Adrenal gland (tissue), 12 donors: ENCODE measurements around the gene ITGA1. TPM values are rescaled to one million over a fixed set of nuclear protein-coding genes. Genes with fewer than 3 reads are reported as not detected.

Experiments
- DNase-seq, 7 donors: peaks; one replicate each; pipeline ENCODE4 v3.0.0-alpha.2; 2019 to 2020
- H3K27ac ChIP-seq, 5 donors: fragments of 200-600 bp; sonication (generic) in 4 of 5; 1 replicate in 3 of 5; 2 replicates in 2 of 5; pipeline versions ENCODE4 v1.5.1 to v1.8.0; 2016 to 2020; ENCODE audit warnings: mild to moderate bottlenecking in 1 of 5
- H3K27me3 ChIP-seq: fragments of 200-600 bp; 2 replicates; pipeline ENCODE4 v1.8.0; 2021
- H3K36me3 ChIP-seq, 2 donors: fragments of 200-600 bp; replicated peaks in 1 of 2; 1 replicate in 1 of 2; 2 replicates in 1 of 2; pipeline versions ENCODE4 v1.5.1 to v1.8.0; 2018 to 2022
- H3K4me1 ChIP-seq, 2 donors: fragments of 200-600 bp; replicated peaks in 1 of 2; 1 replicate in 1 of 2; 2 replicates in 1 of 2; pipeline versions ENCODE4 v1.5.1 to v1.8.0; 2018 to 2021
- H3K4me3 ChIP-seq, 4 donors: fragments of 200-600 bp; sonication (generic) in 3 of 4; one replicate each; pipeline ENCODE4 v1.5.1; 2016 to 2018
- H3K9me3 ChIP-seq, 3 donors: fragments of 200-600 bp; sonication (generic) in 1 of 3; replicated peaks in 1 of 3; 1 replicate in 2 of 3; 2 replicates in 1 of 3; pipeline versions ENCODE4 v1.5.1 to v1.8.0; 2016 to 2021
- CTCF ChIP-seq, 6 experiments: fragments of 450-650 bp in 4 of 6; fragments of 200-600 bp in 2 of 6; sonication (generic) in 1 of 6; IDR thresholded peaks; 1 replicate in 5 of 6; 2 replicates in 1 of 6; pipeline versions ENCODE4 v1.5.1 to v1.8.0; 2016 to 2021; ENCODE audit warnings: antibody characterized with exemption in 6 of 6, mild to moderate bottlenecking in 2 of 6, moderate library complexity in 1 of 6
- POLR2A ChIP-seq, 2 donors: fragments of 450-650 bp; IDR thresholded peaks; one replicate each; pipeline ENCODE4 v1.6.1; 2017; ENCODE audit warnings: antibody characterized with exemption in 2 of 2, mild to moderate bottlenecking in 2 of 2, moderate library complexity in 1 of 2
- WGBS, 4 donors: extraction: QIAGEN DNeasy Blood & Tissue Kit in 2 of 4; methylation state at CpG; one replicate each; pipeline versions ENCODE4 v1.1.5 to v1.1.7; 2013 to 2017; 5-methylcytosine and 5-hydroxymethylcytosine counted together
- intact Hi-C, 2 donors: fragments of 100-400 bp; cut with DNase I; formaldehyde crosslinking; loops; one replicate each; pipeline versions ENCODE4 v1.14.1 to v1.15.0; 2022 to 2023
- polyA plus RNA-seq, 3 donors: library from polyadenylated mRNA; stranded (reverse); fragments of 200-250 nt in 2 of 3; fragments of 350-450 nt in 1 of 3; fragmentation: Illumina TruSeq in 1 of 3; extraction: RNeasy Lipid Tissue Mini Kit (QIAGEN cat#74804) in 1 of 3; gene quantifications; one replicate each; pipeline ENCODE4 v1.2.3, GENCODE V29; 2013 to 2014
- total RNA-seq, 9 donors: library from RNA; depleted of rRNA in 4 of 9; stranded (reverse); fragments of >200 nt in 4 of 9; fragments of 120-200 nt in 1 of 9; fragmentation: NEBNext Ultra II Directional in 1 of 9; extraction: Animal tissue kit (Norgen Biotek cat#: 25700) in 1 of 9; gene quantifications; one replicate each; pipeline versions ENCODE4 v1.1.0 to v1.2.4, GENCODE V29; 2013 to 2023
- donor health status: healthy with polysubstance abuse.
- donor health status: Bipolar disorder and iron deficiency.
- donor health status: DM: yes; HTN: yes; CAD: no.
- donor health status: DM: no; HTN: no; CAD: no.
- donor health status: DM: no; HTN: no; CAD: no.
- donor health status: DM: yes; HTN: yes; CAD: no.

ITGA1 gene
- total and polyA plus RNA-seq, 12 donors = 30.0 to 371 (median 149) TPM

- 91 to 100% (median 95%) methylated on average over 1 of the region's 1 CpG for WGBS, 4 donors
- intact Hi-C loops = no loop called here
- no peaks in the 10 kb centered on the region for H3K27me3 ChIP-seq
- no peak overlapping the region for H3K4me3 ChIP-seq
- peaks cover 14 to 27% of the 10 kb centered on the region in 2 donors for H3K4me1 ChIP-seq
- DNase-seq = no peak
- no peaks in the 10 kb centered on the region for H3K36me3 ChIP-seq
- peak overlapping the region in 1 of 5 donors; percentile 2 for H3K27ac ChIP-seq
- no peaks in the 10 kb centered on the region for H3K9me3 ChIP-seq
- TF ChIP-seq CTCF (IDR thresholded peaks at IDR 0.05) (no peak), POLR2A (IDR thresholded peaks at IDR 0.05) (no peak)
Measured at GRCh38 chr5:52824827-52825226, 37.1 kb downstream of the ITGA1 start.

- H3K4me1 ChIP-seq = peaks cover 14 to 30% of the 10 kb centered on the region in 2 donors
- H3K36me3 ChIP-seq = no peaks in the 10 kb centered on the region
- H3K27ac ChIP-seq = peak overlapping the region in 1 of 5 donors; percentile 36
- H3K27me3 ChIP-seq = no peaks in the 10 kb centered on the region
- intact Hi-C loops = no loop called here
- TF ChIP-seq POLR2A (IDR thresholded peaks at IDR 0.05) (no peak), CTCF (IDR thresholded peaks at IDR 0.05) (no peak)
- H3K9me3 ChIP-seq = no peaks in the 10 kb centered on the region
- no peak for DNase-seq
- 79 to 94% (median 89%) methylated on average over 2 of the region's 2 CpGs for WGBS, 4 donors
- H3K4me3 ChIP-seq = no peak overlapping the region
Measured at GRCh38 chr5:52825826-52826225, 38.1 kb downstream of the ITGA1 start.

- intact Hi-C loops = no loop called here
- 96 to 100% (median 99%) methylated on average over 1 of the region's 1 CpG for WGBS, 4 donors
- no peak for DNase-seq
- H3K4me1 ChIP-seq = peaks cover 2 to 19% of the 10 kb centered on the region in 2 donors
- no peak overlapping the region for H3K4me3 ChIP-seq
- no peaks in the 10 kb centered on the region for H3K9me3 ChIP-seq
- TF ChIP-seq POLR2A (IDR thresholded peaks at IDR 0.05) = no peak
- TF ChIP-seq CTCF (IDR thresholded peaks at IDR 0.05) = no peak
- H3K27me3 ChIP-seq = no peaks in the 10 kb centered on the region
- H3K36me3 ChIP-seq = no peaks in the 10 kb centered on the region
- no peak overlapping the region for H3K27ac ChIP-seq
Measured at GRCh38 chr5:52827815-52828214, 40.1 kb downstream of the ITGA1 start.

GRCh38 chr5:52829664-52830063 is 41.9 kb downstream of the ITGA1 start:
- no peak overlapping the region for H3K27ac ChIP-seq
- TF ChIP-seq CTCF (IDR thresholded peaks at IDR 0.05) = no peak
- no peak for TF ChIP-seq POLR2A (IDR thresholded peaks at IDR 0.05)
- H3K27me3 ChIP-seq = no peaks in the 10 kb centered on the region
- H3K9me3 ChIP-seq = no peaks in the 10 kb centered on the region
- H3K4me3 ChIP-seq = no peak overlapping the region
- H3K36me3 ChIP-seq = no peaks in the 10 kb centered on the region
- DNase-seq = no peak
- H3K4me1 ChIP-seq = peaks cover 0 to 10% of the 10 kb centered on the region in 2 donors
- intact Hi-C loops = no loop called here
